H1 (cell line): Measurements from ENCODE around the gene GLRX3. TPM values are rescaled to one million over a fixed set of nuclear protein-coding genes. Genes with fewer than 3 reads are reported as not detected.

ENCODE experiments used
- CTCF ChIA-PET: fragments of 300-600 bp; sonication (Branson Sonifier 250); formaldehyde crosslinking; loops from one replicate; lab custom pipeline; 2021; ENCODE audit not compliant: partially characterized antibody; lab: Charles Lee
- POLR2A ChIA-PET: fragments of 300-600 bp; sonication (Branson Sonifier 250); formaldehyde crosslinking; loops from one replicate; lab custom pipeline; 2021; ENCODE audit warnings: inconsistent platforms; ENCODE audit not compliant: partially characterized antibody; lab: Charles Lee
- DNase-seq, 2 experiments: peaks; one replicate each; pipeline versions ENCODE4 v3.0.0 to v3.0.0-alpha.2; 2010 to 2022; ENCODE audit warnings: low spot score in 2 of 2, low read depth in 1 of 2, mixed read lengths in 1 of 2
- FAIRE-seq: peaks from 2 replicates; lab custom pipeline; 2011; peaks lifted over from hg19 to GRCh38; lab: Jason Lieb, UNC
- H2AFZ ChIP-seq: 2 replicates; pipeline ENCODE4 v1.8.1; 2012; ENCODE audit warnings: low read length, inconsistent platforms
- H2AK5ac ChIP-seq: 2 replicates; pipeline ENCODE4 v1.6.1; 2013; ENCODE audit warnings: low read depth, low read length
- H2BK120ac ChIP-seq: replicated peaks from 2 replicates; pipeline ENCODE3; 2013; ENCODE audit warnings: low read depth, low read length, inconsistent platforms
- H2BK12ac ChIP-seq: 2 replicates; pipeline ENCODE4 v1.6.1; 2013; ENCODE audit warnings: low read depth, low read length
- H2BK15ac ChIP-seq: 2 replicates; pipeline ENCODE4 v1.6.1; 2013; ENCODE audit warnings: low read length
- H2BK20ac ChIP-seq: 2 replicates; pipeline ENCODE4 v1.6.1; 2013; ENCODE audit warnings: low read length
- H2BK5ac ChIP-seq: 2 replicates; pipeline ENCODE4 v1.6.1; 2013; ENCODE audit warnings: low read depth, low read length
- H3K14ac ChIP-seq: 2 replicates; pipeline ENCODE4 v1.6.1; 2013; ENCODE audit warnings: inconsistent platforms; ENCODE audit not compliant: insufficient read length
- H3K18ac ChIP-seq: 2 replicates; pipeline ENCODE4 v1.6.1; 2013; ENCODE audit warnings: low read length; ENCODE audit errors: extremely low read depth
- H3K23ac ChIP-seq: 2 replicates; pipeline ENCODE4 v1.6.1; 2013; ENCODE audit warnings: inconsistent platforms; ENCODE audit not compliant: insufficient read length
- H3K23me2 ChIP-seq: 2 replicates; pipeline ENCODE4 v1.6.1; 2013; ENCODE audit warnings: low read depth, low read length
- H3K27ac ChIP-seq: 2 replicates; pipeline ENCODE4 v1.6.1; 2011; ENCODE audit warnings: low read depth, low read length, inconsistent platforms
- H3K27me3 ChIP-seq, 4 experiments: replicated peaks in 1 of 4; 1 replicate in 1 of 4; 2 replicates in 3 of 4; pipeline versions ENCODE4 v1.6.1 to v1.8.1; 2011 to 2013; ENCODE audit warnings: low read length in 3 of 4, mild to moderate bottlenecking in 3 of 4, inconsistent platforms in 2 of 4, mixed read lengths in 2 of 4, moderate library complexity in 1 of 4; ENCODE audit not compliant: control insufficient read depth in 3 of 4, insufficient read depth in 3 of 4; ENCODE audit errors: extremely low read depth in 1 of 4
- H3K36me3 ChIP-seq, 4 experiments: 2 replicates each; pipeline versions ENCODE4 v1.6.1 to v1.8.1; 2011 to 2013; ENCODE audit warnings: mild to moderate bottlenecking in 4 of 4, low read length in 3 of 4, moderate library complexity in 2 of 4, control low read depth in 1 of 4, inconsistent platforms in 1 of 4; ENCODE audit not compliant: insufficient read depth in 4 of 4, control insufficient read depth in 2 of 4
- H3K4ac ChIP-seq: replicated peaks from 2 replicates; pipeline ENCODE3; 2013; ENCODE audit warnings: low read length, low read depth, mixed read lengths, inconsistent platforms; ENCODE audit not compliant: insufficient read length
- H3K4me1 ChIP-seq, 4 experiments: replicated peaks in 1 of 4; 1 replicate in 1 of 4; 2 replicates in 3 of 4; pipeline versions ENCODE4 v1.6.1 to v1.8.1; 2011 to 2013; ENCODE audit warnings: low read length in 3 of 4, inconsistent platforms in 2 of 4, mixed read lengths in 1 of 4; ENCODE audit not compliant: insufficient read depth in 4 of 4, control insufficient read depth in 3 of 4
- H3K4me2 ChIP-seq, 2 experiments: 2 replicates each; pipeline versions ENCODE4 v1.6.1 to v1.8.1; 2011 to 2013; ENCODE audit warnings: low read depth in 2 of 2, low read length in 2 of 2, control low read depth in 1 of 2, inconsistent platforms in 1 of 2, mild to moderate bottlenecking in 1 of 2; ENCODE audit not compliant: insufficient read depth in 1 of 2
- H3K4me3 ChIP-seq, 4 experiments: fragments of 200-600, 300-600 bp in 1 of 4; sonication (generic), shearing (Covaris generic), sonication (Bioruptor Twin) in 1 of 4; 2 replicates each; pipeline versions ENCODE4 v1.5.1 to v1.8.1; 2011 to 2016; ENCODE audit warnings: low read length in 4 of 4, low read depth in 3 of 4, control low read depth in 2 of 4, inconsistent platforms in 2 of 4, mild to moderate bottlenecking in 2 of 4, mixed read lengths in 1 of 4, moderate library complexity in 1 of 4; ENCODE audit not compliant: insufficient read depth in 2 of 4; ENCODE audit errors: extremely low read depth in 1 of 4
- H3K56ac ChIP-seq: replicated peaks from 2 replicates; pipeline ENCODE3; 2013; ENCODE audit warnings: low read depth, mild to moderate bottlenecking, mixed read lengths, low read length, inconsistent platforms; ENCODE audit not compliant: insufficient read length
- H3K79me1 ChIP-seq: 2 replicates; pipeline ENCODE4 v1.6.1; 2013; ENCODE audit warnings: low read depth, low read length, control low read depth
- H3K79me2 ChIP-seq, 2 experiments: 2 replicates each; pipeline versions ENCODE4 v1.6.1 to v1.8.1; 2012 to 2013; ENCODE audit warnings: low read length in 2 of 2, mild to moderate bottlenecking in 2 of 2, inconsistent platforms in 1 of 2; ENCODE audit not compliant: insufficient read depth in 2 of 2, control insufficient read depth in 1 of 2
- H3K9ac ChIP-seq, 4 experiments: replicated peaks in 1 of 4; 1 replicate in 1 of 4; 2 replicates in 3 of 4; pipeline versions ENCODE4 v1.6.1 to v1.8.1; 2011 to 2013; ENCODE audit warnings: low read depth in 3 of 4, low read length in 3 of 4, control low read depth in 2 of 4, mild to moderate bottlenecking in 2 of 4, moderate library complexity in 2 of 4, inconsistent platforms in 1 of 4; ENCODE audit errors: extremely low read depth in 1 of 4
- H3K9me3 ChIP-seq, 2 experiments: 2 replicates each; pipeline versions ENCODE4 v1.6.1 to v1.8.1; 2012 to 2013; ENCODE audit warnings: mild to moderate bottlenecking in 2 of 2, moderate library complexity in 2 of 2, control low read depth in 1 of 2, inconsistent platforms in 1 of 2, low read depth in 1 of 2, low read length in 1 of 2, mixed read lengths in 1 of 2; ENCODE audit not compliant: insufficient read depth in 2 of 2
- H4K20me1 ChIP-seq, 2 experiments: replicated peaks in 1 of 2; 2 replicates each; pipeline versions ENCODE3 to v1.8.1; 2011 to 2013; ENCODE audit warnings: inconsistent platforms in 2 of 2, low read length in 2 of 2, mild to moderate bottlenecking in 1 of 2; ENCODE audit not compliant: insufficient read depth in 2 of 2, control insufficient read depth in 1 of 2
- H4K5ac ChIP-seq: 2 replicates; pipeline ENCODE4 v1.6.1; 2013; ENCODE audit warnings: low read length, low read depth, mixed read lengths, inconsistent platforms; ENCODE audit not compliant: insufficient read length
- H4K8ac ChIP-seq: 2 replicates; pipeline ENCODE4 v1.8.0; 2013; ENCODE audit warnings: mild to moderate bottlenecking, moderate library complexity, low read length, inconsistent platforms; ENCODE audit not compliant: insufficient read depth; ENCODE audit errors: extremely low read depth
- H4K91ac ChIP-seq: replicated peaks from 2 replicates; pipeline ENCODE3; 2013; ENCODE audit warnings: low read length, mixed read lengths, inconsistent platforms; ENCODE audit not compliant: insufficient read length
- JUND ChIP-seq: IDR thresholded peaks from 2 replicates; pipeline ENCODE4 v1.6.1; 2011; ENCODE audit warnings: mild to moderate bottlenecking, improper control_type of control experiment, low read length
- TAF1 ChIP-seq: IDR thresholded peaks from 2 replicates; pipeline ENCODE4 v1.6.1; 2011; ENCODE audit warnings: mild to moderate bottlenecking, low read depth, low read length
- WGBS, 2 experiments: shearing (Covaris generic) in 1 of 2; methylation state at CpG; one replicate each; pipeline versions ENCODE4 v1.1.6 to v1.1.7; 2013 to 2015; ENCODE audit warnings: low lambda C conversion rate in 2 of 2, mixed read lengths in 2 of 2, inconsistent platforms in 1 of 2, low coverage in 1 of 2, missing lambda C conversion rate in 1 of 2; ENCODE audit not compliant: insufficient replicate concordance in 2 of 2, insufficient coverage in 1 of 2, insufficient read length in 1 of 2; ENCODE audit errors: extremely low coverage in 1 of 2, missing lambda C conversion rate in 1 of 2; 5-methylcytosine and 5-hydroxymethylcytosine counted together
- polyA plus RNA-seq, 7 experiments: library from polyadenylated mRNA; depleted of rRNA in 3 of 7; stranded (reverse) in 5 of 7; unstranded in 2 of 7; fragments of >200 nt in 5 of 7; fragments of 200-250 nt in 2 of 7; gene quantifications; 1 replicate in 5 of 7; 2 replicates in 1 of 7; 4 replicates in 1 of 7; pipeline versions ENCODE4 v1.2.1 to v1.2.3, GENCODE V29; 2011 to 2013; ENCODE audit warnings: missing spikeins in 2 of 7, mixed read lengths in 2 of 7
- total RNA-seq: library from RNA; stranded (reverse); fragmentation: NEBNext Ultra II Directional; extraction: Animal tissue kit (Norgen Biotek cat#: 25700); gene quantifications from 2 replicates; pipeline ENCODE4 v1.2.1, GENCODE V29; 2021
- TF ChIP-seq, protein P1 (sequence below): IDR thresholded peaks from 2 replicates; pipeline ENCODE4 v1.6.1; 2012; ENCODE audit warnings: low read length, inconsistent platforms

Gene GLRX3
- total and polyA plus RNA-seq, 2 of the 8 experiments (the other 6 are each of a cell fraction or from before 2014, with no cell fraction given): 59.9 to 157 TPM

DNA sequence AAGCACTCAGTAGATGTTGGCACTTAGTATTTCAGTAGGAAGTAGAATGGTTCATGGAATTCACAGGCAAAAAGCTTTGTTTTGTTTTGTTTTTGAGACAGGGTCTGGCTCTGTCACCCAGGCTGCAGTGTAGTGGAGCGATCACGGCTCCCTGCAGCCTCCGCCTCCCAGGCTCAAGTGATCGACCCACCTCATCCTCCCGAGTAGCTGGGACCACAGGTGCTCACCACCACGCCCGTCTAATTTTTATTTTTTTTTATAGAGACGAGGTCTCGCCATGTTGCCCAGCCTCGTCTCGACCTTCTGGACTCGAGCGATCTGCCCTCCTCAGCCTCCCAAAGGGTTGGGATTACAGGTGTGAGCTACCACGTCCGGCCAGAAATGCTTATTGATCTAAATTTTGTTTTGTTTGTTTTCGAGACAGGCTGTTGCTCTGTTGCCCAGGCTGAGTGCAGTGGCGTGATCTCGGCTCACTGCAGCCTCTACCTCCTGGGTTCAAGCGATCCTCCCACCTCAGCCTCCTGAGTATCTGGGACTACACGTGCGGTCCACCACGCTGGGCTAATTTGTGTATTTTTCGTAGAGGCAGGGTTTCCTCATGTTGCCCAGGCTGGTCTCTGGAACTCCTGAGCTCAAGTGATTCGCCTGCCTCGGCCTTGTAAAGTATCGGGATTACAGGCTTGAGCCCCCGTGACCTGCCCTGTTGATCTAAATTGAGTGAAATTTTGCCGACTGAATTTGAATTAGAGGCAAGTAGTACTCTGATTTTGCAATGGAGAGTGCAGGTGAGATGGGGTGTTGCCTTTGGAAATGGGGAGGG lies 1.7 kb downstream of the GLRX3 start:
- 96% methylated on average over 28 of the region's 28 CpGs; no CpG with 5 or more reads in 1 of the 2 experiments for WGBS, 2 experiments
- Histone ChIP-seq H3K79me2 (peaks cover 29 to 63% of the 10 kb centered on the region in 2 experiments), H3K23me2 (peaks cover 11% of the 10 kb centered on the region; the same call in 1 of the 2 replicates), H4K5ac (no peak overlapping the region), H3K56ac (no peak overlapping the region), H2AFZ (no peak overlapping the region), H3K4me3 (peak overlapping the region; percentile 83 to 96 (median 84)), H2BK5ac (no peak overlapping the region), H2BK15ac (no peak overlapping the region), H4K20me1 (peaks cover 8 to 22% of the 10 kb centered on the region in 2 experiments), H2AK5ac (no peak overlapping the region), H3K14ac (no peak overlapping the region)
- CTCF ChIA-PET: interaction anchor here (0.6 to 2.7 kb wide), 5 partner anchors 10 to 589 kb away, joined by 3 to 13 read pairs (median 4); partner anchors contain the start of gene C10orf143
- no peak for TF ChIP-seq TAF1
- TF ChIP-seq, protein P1, sequence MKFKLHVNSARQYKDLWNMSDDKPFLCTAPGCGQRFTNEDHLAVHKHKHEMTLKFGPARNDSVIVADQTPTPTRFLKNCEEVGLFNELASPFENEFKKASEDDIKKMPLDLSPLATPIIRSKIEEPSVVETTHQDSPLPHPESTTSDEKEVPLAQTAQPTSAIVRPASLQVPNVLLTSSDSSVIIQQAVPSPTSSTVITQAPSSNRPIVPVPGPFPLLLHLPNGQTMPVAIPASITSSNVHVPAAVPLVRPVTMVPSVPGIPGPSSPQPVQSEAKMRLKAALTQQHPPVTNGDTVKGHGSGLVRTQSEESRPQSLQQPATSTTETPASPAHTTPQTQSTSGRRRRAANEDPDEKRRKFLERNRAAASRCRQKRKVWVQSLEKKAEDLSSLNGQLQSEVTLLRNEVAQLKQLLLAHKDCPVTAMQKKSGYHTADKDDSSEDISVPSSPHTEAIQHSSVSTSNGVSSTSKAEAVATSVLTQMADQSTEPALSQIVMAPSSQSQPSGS: no peak
- no peak for TF ChIP-seq JUND
- TF ChIP-seq, all 59 proteins: peak for 0
- peaks cover 2% of the 10 kb centered on the region; the same call in 1 of the 2 replicates for H3K79me1 ChIP-seq
- H3K9ac ChIP-seq: peak overlapping the region in 1 of 4 experiments; percentile 67; a peak in 2 of 7 replicates
- H3K9me3 ChIP-seq: no peaks in the 10 kb centered on the region
- H4K91ac ChIP-seq: no peak overlapping the region
- H3K18ac ChIP-seq: no peak overlapping the region
- FAIRE-seq: no peak
- no peak overlapping the region for H2BK120ac ChIP-seq
- peak overlapping the region; percentile 80 to 87 for H3K4me2 ChIP-seq
- 0 out of 7 replicates have a peak, but pooled peaks cover 0 to 4% (median 0%) of the 10 kb centered on the region in 4 experiments for H3K27me3 ChIP-seq
- POLR2A ChIA-PET: interaction anchor here (0.7 to 4.7 kb wide), 3 partner anchors 27 to 1513 kb away, joined by 3 to 28 read pairs (median 11); partner anchors contain the start of gene C10orf143
- H2BK20ac ChIP-seq: no peak overlapping the region
- DNase-seq: no peak
- no peak overlapping the region for H4K8ac ChIP-seq
- no peak overlapping the region for H3K27ac ChIP-seq
- no peak overlapping the region for H3K23ac ChIP-seq
- H3K4me1 ChIP-seq: peaks cover 2 to 7% (median 4%) of the 10 kb centered on the region in 4 experiments; a peak in 5 of 7 replicates
- H2BK12ac ChIP-seq: no peak overlapping the region
- H3K4ac ChIP-seq: no peak overlapping the region
- H3K36me3 ChIP-seq: no peaks in the 10 kb centered on the region
